SKM-1 (cell line): ENCODE data around the gene MS4A3.
"Not testable (repeated sequence)": the region's sequence is repeated elsewhere in the genome, so short reads cannot be mapped to it uniquely, and the experiment has no call there.

Source experiments
- DNase-seq: peaks from one replicate; lab custom pipeline; 2025; ENCODE audit not compliant: unreplicated experiment; lab: John Stamatoyannopoulos, UW

The MS4A3 gene, protein sequence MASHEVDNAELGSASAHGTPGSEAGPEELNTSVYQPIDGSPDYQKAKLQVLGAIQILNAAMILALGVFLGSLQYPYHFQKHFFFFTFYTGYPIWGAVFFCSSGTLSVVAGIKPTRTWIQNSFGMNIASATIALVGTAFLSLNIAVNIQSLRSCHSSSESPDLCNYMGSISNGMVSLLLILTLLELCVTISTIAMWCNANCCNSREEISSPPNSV

DNA sequence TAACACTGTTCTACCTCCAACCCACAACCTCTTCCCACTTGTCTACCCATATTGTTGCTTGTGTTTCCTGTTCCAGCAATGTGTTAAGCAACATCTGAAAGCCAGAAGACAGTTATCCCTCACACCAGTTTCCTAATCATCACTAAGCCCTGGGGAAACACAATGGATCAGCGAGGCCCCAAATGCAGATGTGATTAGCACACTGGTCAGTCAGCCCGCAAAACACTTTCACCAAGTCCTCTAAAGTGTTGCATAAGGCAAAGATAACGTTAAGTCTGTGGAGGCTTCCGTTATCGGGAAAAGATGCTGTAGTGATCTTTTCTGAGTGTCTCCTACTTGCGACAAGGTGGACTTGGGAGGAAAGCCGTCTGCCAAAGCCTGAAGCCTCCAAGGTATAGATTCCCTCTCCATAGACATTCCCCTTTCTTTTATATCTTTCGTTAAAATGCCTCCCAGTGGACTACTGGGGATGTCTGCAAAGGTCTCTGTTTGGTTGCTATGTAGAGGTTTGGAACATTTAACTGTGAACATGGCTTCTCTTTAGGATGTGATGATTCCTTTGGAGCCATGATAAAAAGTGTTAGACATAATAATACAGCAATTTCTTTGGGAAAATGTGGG, at the start of gene MS4A3:
TSS of gene MS4A3 (plus strand) at position 317 of the 621 bp plus-strand sequence. CDS start 4,496 bp downstream, outside the sequence.
- DNase-seq = peak; percentile 94

DNA sequence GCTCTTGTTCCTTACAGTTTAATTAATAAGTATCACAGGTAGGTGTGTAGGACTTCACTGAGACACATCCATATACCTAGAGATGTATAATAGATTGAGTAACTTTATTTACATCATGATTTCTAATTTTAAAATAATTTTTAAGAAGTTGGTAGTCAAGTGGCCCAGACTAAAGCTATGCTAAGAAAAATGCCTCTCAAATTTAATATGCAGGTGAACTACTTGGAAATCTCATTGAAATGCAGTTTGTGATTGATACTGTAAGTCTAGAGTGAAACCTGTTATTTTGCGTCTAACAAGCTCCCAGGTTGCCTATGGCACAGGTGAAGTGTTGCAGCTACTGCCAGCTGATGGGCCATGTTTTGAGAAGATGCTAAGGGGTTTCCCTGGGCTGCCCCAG, 39.6 kb upstream of the MS4A3 start, which contains the start of gene OOSP4B:
TSS of gene OOSP4B (plus strand) at position 301 of the 400 bp plus-strand sequence.
- no peak for DNase-seq

DNA sequence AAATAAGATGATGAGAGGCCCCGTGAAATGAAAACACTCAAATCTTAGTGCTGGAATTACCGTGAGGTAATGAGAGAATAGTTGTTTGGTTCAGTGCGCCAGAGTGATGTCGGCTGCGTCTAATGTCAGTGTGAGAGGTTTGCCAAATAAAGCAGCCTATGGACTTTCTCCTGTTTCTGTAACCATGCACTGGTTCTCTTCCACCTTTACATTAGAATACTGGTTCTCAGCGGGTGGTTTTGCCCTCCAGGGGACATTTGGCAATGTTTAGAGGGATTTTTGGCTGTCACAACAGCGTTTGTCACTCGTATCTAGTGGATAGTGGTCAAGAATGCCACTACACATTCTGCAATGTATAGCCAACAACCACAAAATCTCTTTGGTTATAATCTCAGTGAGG, 38.4 kb upstream of the MS4A3 start:
- DNase-seq = no peak

DNA sequence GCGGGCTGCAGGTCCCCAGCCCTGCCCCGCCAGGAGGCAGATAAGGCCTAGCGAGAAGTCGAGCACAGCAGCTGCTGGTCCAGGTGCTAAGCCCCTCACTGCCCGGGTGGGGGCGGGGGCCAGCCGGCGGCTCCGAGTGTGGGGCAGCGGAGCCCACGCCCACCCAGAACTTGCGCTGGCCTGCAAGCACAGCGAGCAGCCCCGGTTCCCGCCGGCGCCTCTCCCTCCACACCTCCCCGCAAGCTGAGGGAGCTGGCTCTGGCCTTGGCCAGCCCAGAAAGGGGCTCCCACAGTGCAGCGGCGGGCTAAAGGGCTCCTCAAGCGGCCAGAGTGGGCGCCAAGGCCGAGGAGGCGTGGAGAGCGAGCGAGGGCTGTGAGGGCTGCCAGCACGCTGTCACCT, 36.1 kb upstream of the MS4A3 start:
- not testable (repeated sequence) for DNase-seq

DNA sequence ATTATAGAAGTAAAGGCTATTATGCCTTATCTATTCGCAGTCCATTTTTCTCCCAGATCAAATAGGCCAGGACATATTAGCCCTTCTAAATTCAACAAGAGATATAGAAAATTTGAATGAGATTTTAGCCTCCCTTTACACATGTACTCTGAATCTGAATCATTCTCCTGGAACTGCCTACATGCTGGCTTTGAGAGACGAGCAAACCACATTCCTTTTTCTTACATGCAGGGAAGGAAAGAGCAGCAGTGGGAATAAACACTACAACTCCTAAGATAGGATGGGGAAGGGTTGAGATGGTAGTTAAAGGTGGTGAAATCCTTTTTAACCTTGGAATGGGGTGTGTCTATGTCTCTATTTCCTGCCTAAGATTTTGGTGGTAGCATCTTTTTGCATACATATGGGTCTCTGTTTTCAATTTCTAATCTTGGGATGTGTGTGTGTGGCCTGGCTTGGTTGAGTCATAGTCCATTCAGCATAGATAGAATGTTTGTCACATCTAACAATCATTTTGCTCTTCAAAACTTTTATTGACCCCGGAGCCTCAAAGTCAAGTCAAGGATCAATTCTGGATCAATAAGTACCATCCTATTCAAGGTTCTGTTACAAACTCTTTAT, 27.3 kb upstream of the MS4A3 start:
- no peak for DNase-seq

DNA sequence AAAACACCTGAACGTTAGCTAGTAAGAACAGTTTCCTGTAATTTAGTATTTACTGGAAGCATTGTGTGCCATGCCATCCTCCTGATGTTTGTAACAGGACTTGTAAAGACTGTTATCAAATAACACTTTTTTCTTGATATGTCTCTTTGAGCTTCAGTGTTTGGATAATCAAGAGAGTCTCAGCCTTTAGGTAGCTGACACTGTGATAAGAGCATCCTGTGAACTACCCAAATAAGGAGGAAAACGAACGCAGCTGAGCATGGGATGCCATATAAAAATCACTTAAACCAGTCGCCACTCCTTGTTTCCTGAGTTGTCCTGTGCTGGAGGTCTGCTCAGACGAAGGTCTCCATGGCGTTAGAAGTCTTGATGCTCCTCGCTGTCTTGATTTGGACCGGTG, 16.4 kb upstream of the MS4A3 start, which contains the start of gene OOSP2:
TSS of gene OOSP2 (plus strand) at position 301 of the 400 bp plus-strand sequence. CDS start at position 352, 51 bp downstream.
- DNase-seq = no peak

DNA sequence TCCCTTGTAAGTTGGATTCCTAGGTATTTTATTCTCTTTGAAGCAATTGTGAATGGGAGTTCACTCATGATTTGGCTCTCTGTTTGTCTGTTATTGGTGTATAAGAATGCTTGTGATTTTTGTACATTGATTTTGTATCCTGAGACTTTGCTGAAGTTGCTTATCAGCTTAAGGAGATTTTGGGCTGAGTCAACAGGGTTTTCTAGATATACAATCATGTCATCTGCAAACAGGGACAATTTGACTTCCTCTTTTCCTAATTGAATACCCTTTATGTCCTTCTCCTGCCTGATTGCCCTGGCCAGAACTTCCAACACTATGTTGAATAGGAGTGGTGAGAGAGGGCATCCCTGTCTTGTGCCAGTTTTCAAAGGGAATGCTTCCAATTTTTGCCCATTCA, 6.0 kb upstream of the MS4A3 start:
- not testable (repeated sequence) for DNase-seq

DNA sequence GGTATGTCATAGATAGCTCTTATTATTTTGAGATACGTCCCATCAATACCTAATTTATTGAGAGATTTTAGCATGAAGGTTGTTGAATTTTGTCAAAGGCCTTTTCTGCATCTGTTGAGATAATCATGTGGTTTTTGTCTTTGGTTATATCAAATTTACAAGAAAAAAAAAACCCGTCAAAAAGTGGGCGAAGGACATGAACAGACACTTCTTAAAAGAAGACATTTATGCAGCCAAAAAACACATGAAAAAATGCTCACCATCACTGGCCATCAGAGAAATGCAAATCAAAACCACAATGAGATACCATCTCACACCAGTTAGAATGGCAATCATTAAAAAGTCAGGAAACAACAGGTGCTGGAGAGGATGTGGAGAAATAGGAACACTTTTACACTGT, 5.6 kb upstream of the MS4A3 start:
- not testable (repeated sequence) for DNase-seq

DNA sequence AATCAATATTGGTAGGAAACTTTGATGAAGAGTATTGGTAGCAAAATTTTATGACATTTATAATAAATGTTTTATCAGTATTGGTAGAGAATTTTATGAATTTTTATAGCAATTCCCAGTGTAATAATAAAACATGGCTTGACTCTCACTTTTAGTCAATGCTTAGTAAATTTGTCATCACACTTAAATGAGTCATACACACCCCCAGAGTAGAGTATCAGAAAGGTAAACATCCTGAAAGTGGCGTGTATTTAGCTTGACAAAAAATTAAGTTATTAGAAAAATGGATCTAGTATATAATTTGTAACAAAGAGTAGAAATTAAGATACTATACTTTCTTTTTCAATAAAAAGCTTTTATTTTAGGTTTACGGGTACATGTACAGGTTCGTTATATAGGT, 2.6 kb downstream of the MS4A3 start:
- DNase-seq = no peak

DNA sequence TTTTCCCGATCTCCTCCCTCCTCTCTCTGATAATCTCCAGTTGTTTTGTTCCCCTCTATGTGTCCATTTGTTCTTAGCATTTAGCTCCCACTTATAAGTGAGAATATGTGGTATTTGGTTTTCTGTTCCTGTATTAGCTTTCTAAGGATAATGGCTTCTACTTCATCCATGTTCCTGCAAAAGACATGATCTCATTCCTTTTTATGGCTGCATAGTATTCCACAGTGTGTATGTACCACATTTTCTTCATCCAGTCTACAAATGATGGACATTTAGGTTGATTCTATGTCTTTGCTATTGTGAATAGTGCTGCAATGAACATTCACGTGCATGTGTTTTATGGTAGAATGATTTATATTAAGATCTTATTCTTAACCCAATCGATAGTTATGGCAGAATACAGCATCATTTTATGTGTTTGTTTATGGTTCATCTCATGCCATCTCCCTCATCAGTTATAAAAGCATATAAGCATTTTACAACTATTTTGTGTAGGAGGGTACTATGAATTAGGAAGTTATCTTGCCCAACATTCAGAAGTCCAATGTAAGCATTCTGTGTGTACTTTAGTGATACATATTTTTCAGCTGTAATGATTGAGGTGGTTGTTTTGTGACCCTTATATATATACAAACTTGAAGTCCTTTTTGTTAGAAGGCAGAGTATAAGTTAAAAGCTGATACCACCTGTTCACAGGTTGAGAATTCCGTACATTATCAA, 3.2 kb downstream of the MS4A3 start:
- DNase-seq = no peak

DNA sequence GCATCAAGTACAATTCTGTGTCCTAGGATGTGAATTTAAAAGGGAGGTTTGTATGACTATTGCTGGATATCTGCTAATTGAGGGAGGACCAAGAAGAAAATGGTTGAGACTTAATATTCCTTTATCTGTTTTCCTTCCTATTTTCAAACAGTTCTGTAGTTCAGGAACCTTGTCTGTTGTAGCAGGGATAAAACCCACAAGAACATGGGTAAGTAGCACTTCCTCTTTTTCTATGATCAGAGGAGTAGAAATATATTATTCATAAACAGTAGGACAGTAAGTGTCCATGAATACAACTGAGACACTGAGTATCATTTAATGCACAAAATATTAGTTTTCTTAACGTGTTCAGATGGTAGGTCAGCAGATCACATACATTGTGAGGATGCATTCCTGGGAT, 7.6 kb downstream of the MS4A3 start:
- DNase-seq = peak; percentile 30

DNA sequence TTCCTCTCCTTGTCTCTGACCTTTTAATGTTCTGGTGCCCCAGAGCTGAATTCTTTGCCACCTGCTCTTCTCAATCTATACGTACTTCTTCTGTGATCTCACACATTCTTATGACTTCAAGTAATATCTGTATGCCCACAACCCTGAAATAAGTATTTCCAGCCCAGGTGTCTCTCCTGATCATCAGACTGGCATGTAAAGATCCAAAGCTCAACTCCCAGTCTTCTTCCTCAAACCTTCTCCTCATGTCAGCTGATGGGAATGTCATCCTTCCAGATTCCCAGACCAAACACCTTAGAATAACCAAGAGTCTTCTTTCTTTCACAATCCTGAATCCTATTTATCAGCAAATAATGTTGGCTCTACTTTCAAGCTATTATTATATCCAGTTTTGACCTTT, 9.3 kb downstream of the MS4A3 start:
- DNase-seq = no peak

DNA sequence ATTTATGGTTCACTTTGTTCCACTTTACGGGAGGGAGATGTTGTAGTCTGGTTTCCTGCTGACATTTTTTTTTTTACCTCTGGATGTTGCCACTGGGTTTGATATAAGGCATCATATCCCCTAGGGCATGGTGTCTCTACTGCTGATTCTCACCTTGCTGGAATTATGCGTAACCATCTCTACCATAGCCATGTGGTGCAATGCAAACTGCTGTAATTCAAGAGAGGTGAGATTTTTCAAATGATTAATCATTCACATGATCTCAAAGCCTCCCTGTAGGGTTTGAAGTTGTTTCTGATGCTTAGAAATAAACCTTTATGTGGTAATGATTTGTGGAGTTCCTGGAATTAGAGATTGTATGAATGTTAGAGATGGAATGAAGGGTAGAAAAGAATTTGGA, 13.0 kb downstream of the MS4A3 start:
- no peak for DNase-seq

DNA sequence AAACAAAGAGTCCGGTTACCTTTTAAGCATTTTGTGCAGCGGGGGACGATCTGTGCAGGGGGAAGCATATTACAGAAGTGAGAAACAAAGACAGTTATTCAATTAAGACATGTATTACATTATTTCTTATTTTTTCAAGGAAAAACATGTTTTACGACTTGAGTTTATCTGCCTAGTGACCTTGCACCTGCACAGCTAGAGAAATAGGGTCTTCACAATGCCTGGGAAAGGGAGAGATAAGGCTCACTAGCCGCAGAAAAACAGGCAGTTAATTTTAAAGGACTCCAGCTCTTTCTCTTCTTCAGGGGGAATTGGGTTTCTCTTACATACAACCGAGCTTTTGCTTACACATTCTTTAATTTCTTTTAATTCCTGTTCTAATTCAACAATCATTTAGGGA, 15.2 kb downstream of the MS4A3 start:
- DNase-seq = not testable (repeated sequence)

DNA sequence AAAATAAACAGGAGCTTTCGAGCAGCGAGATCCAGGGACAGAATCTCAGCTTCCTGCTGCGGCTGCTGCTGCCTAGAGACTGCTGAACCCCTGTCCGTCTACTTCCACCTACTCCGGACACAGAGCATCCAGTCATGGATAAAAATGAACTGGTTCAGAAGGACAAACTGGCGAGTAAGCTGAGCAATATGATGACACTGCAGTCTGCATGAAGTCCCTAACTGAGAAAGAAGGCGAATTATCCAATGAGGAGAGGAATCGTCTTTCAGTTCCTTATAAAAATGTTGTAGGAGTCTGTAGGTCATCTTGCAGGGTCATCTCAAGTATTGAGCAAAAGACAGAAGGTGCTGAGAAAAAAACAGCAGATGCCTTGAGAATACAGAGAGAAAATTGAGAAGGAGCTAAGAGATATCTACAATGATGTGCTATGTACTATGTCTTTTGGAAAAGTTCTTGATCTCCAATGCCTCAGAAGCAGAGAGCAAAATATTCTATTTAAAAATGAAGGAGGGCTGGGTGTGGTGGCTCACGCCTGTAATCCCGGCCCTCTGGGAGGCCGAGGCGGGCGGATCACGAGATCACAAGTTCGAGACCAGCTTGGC, 20.9 kb downstream of the MS4A3 start:
- no peak for DNase-seq

DNA sequence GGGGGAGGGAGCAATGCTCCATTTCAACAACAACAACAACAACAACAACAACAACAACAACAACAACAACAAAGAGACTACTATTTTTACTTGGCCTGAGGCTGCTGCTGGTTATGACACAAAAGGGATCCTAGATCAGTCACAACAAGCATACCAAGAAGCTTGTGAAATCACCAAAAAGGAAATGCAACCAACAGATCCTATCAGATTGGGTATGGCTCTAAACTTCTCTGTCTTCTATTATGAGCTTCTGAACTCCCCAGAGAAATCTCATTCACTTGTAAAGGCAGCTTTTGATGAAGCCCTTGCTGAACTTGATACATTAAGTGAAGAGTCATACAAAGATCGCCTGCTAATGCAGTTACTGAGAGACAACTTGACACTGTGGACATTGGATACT, 21.5 kb downstream of the MS4A3 start:
- no peak for DNase-seq

DNA sequence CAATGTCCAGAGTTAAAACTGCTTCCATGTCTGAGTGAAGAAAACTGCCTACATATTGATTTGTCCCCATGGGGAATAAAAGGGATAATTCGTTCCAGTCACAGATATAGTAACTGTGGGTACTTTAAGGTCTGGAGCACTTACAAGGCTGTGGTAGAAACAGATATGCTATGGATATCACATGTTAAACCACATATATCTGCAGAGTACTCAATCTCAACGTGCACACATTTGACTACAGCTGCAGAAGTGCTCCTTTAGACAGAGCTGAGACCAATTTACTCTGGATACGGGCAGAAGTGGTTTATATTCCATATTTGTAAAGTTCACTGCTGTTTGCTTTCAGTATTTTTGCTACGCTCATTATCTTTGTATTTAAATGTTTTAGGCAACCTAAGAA, 22.3 kb downstream of the MS4A3 start:
- DNase-seq = no peak

DNA sequence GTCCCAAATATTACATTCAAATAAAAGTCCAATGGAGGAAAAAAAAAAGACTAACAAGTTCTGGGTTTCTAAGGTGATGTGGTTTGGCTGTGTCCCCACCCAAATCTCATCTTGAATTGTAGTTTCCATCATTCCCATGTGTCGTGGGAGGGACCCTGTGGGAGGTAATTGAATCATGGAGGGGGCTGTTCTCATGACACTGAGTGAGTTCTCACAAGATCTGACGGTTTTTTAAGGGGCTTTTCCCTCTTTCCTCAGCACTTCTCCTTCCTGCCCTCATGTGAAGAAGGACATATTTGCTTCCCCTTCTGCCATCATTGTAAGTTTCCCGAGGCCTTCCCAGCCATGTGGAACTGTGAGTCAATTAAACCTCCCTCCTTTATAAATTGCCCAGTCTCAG, 24.1 kb downstream of the MS4A3 start:
- DNase-seq = no peak

DNA sequence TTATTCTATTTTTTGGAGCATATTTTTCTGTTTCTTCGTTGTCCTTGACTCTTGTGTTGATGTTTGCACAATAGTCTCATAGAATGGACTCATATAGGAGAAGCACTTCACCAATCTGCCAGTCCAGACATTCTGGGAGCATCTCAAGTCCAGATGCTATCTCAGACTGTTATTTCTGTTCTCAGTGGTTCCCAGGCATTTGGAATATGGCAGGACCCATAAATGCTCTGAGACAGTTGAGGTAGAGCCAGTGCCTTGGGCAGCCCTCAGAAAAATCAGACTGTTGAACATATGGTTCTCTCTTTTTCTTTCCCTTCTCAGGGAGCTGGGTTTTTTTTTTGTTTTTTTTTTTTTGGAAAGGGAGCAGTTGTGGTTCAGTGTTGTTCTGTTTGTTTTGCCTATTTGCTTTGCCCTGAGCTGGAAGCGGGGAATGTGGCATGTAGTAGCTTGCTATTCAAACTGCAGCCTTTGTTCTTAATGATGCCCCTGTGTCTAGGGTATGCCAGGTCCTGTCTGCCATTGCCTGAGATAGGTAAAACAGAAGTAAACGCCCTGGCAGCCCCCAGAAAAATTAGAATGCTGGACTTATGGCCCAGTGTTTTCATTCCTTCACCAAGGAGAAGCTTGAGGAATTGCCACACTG, 28.3 kb downstream of the MS4A3 start:
- DNase-seq = no peak

DNA sequence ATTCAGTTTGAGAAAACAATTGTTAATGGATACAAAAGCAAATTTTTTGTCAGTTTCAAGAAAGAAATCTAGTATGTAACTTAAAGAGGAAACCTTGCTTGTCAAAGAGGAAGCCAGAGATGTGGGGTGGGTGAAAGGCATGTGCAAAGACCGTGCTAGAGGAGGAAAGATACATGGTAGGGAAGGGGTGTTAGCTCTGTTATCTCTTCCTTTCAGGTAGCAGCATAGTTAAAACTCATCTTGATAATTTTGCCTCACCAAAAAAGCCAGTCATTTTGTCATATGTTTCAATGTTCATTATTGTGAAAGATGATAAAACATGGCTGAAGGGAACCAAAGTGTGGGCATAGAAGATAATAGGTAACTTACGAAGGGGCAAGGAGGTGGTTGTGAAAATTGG, 29.4 kb downstream of the MS4A3 start:
- no peak for DNase-seq

DNA sequence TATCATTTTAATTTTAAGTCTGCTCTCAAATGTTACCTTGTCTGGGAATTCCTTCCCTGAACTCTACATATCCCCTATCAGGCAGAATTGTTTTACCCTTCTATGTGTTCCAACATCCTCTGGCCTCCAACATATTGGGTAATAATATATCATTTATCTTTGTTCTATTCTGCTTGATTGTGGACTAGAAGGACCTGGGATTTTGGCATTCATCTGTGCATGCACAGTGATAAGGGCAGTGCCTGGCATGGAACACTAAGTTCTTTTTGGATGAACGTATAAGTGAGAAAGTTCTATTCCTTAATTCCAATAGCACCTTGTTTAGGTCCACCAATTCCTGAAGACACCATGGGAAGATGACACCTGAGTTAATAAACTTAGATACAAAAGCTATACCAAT, 30.8 kb downstream of the MS4A3 start:
- no peak for DNase-seq
